CD4-positive, alpha-beta T cell treated with Interleukin-4 for 1 hour (primary cell): ENCODE data around the gene KLHL4.
"Not testable (repeated sequence)": the region's sequence is repeated elsewhere in the genome, so short reads cannot be mapped to it uniquely, and the experiment has no call there.

ENCODE experiments used
- DNase-seq, 2 donors: peaks; one replicate each; pipeline ENCODE4 v3.0.0-alpha.2; 2020 to 2022

KLHL4 gene

DNA sequence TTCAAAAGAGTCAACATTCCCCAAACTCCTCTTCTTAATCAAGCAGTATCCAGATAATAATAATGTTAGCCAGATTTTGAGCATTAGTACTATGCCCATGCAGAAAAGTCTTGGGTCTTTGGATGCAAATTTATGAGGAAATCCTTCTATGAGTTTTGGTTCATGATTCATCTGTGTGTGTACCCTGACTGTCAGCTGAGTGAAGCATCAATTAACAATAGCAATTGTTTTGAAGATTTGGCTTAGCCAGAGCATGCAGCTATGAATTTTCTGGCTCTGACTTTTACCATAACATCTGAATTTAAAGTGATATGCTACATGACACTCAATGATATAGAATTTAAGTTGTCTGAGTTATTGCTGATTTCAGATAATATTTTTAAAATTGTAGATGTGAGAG lies 145.8 kb downstream of the KLHL4 start:
- no peak for DNase-seq

DNA sequence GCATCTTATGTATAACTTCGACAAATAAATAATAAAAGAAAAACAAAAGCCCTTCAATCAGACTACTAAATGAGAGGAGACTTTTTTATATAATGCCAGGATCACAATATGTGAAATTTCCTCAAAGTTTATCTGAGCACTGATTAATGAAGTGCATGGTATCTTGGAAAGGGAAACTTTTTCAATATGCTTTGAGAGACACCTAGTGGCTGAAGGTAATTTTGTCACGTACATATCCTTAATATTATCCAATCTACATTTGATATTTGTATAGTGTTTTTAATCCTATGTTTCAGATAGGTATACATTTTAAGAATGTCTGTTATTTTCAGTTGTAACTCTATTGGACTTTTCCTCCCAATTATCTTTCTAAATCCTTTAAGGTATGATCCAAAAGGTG lies 146.8 kb downstream of the KLHL4 start:
- DNase-seq = no peak

DNA sequence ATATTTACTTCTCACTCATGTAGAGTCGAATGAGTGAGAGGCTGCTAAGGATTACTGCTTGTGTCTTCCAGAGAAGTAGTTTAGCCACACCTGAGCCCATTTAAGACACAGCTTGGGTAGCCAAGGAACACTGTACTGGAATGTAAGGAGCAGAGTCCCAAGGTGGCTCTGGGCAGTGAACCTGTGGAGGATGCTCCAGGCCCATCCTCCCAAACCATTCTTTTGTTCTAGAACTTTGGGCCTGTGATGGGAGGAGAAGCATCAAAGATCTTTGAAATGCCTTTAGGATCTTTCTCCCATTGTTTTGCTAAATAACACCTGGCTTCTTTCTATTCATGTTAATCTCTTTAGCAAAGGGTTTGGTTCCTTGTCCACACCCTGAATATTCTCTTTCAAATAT lies 162.2 kb downstream of the KLHL4 start:
- no peak for DNase-seq

DNA sequence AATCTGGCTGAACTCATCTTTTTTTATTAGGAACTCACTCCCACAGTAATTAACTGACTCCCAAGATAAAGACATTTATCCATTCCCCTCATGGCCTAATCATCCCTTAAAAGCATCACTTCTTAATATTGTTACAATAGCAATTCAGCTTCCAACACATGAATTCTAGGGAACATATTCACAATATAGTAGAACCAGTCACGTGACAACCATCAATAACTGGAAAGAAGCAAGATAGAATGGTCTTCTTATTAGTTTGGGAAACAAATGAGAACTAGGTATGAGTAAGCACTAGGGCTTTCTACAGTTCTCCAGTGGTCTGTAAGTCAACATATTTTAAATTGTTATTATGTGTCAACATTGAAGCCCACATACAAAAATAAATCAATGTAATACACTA lies 170.1 kb downstream of the KLHL4 start:
- DNase-seq = no peak

DNA sequence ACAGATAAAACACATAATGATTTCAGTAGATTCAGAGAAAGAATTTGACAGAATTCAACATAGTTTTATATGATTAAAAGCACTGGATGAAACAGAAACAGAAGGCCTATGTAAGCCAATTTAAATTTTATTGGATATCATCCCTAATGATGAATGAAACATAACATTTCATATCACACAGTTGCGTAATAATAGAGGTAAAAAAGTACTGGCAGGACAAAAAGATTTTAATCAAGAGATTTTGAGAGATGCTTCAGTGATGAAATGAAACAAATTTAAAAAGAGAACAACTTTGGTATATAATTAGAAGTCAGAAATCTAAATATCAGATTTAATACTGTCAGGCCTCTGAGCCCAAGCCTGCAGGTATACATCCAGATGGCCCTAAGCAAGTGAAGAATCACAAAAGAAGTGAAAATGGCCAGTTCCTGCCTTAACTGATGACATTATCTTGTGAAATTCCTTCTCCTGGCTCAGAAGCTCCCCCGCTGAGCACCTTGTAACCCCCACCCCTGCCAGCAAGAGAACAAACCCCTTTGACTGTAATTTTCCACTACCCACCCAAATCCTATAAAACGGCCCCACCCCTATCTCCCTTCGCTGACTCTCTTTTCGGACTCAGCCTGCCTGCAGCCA lies 170.6 kb downstream of the KLHL4 start:
- not testable (repeated sequence) for DNase-seq

DNA sequence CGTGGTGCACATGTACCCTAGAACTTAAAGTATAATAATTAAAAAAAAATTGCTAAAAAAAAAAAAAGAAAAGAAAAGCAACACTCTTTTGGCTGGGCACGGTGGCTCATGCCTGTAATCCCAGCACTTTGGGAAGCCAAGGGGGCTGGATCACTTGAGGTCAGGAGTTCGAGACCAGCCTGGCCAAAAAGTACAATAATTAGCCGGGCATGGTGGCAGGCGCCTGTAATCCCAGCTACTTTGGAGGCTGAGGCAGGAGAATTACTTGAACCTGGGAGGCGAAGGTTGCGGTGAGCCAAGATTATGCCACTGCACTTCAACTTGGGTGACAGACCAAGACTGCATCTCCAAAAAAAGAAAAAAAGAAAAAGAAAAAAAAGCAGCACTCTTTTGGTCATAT lies 171.6 kb downstream of the KLHL4 start:
- not testable (repeated sequence) for DNase-seq

DNA sequence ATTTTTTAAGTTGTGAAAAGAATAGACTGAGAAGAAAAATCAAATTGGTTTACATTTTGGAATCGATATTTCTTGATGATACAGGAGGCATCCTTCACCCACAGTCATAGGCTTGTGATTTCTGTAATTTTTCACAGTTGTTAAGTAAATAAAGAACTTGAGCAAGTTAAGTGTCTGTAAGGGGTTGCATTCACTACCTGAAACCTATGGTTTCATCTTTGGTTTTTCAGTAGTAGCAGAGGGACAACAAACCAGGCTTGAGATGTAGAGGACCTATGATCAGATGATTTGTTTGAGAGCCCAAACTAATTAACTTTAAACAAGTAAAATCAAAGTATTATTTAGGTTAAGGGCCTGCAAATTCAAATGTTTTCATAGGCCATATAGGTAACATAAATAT lies 175.6 kb downstream of the KLHL4 start:
- DNase-seq = no peak

DNA sequence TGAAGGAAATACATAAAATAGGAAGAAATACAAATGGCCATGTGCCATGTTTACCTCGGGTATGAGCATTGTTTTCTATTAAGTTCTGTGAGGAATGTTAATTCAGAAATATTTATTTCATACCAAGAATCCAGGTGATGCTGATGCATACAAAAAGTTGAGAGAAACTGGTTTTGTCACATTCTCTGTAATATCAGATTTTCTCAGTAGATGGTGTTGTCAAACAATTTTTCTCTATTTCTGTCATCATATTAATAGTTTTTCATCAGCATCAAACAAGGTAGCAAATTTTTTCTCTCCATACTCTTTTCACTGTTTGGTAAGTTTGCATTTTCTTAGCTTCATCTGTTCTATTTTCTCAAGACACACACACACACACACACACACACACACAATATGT lies 179.8 kb downstream of the KLHL4 start:
- no peak for DNase-seq

DNA sequence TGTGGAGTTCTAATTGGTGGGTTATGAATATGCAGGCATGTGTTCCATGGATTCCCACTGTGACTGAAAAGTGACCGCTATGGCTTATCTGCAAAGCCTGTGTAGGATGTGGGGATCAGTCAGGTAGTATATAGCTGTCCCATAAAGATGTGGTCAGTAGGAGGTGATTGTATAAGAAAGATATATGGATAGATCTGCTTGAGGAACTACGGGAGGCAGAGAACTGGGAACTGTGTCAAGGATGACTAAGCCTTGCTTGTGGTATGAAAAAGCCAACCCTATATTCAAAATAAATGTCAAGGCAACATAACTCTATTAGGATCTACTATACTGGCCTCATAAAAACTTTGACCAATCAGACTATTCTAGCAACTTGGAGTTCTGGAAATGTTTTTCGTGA lies 185.2 kb downstream of the KLHL4 start:
- no peak for DNase-seq

DNA sequence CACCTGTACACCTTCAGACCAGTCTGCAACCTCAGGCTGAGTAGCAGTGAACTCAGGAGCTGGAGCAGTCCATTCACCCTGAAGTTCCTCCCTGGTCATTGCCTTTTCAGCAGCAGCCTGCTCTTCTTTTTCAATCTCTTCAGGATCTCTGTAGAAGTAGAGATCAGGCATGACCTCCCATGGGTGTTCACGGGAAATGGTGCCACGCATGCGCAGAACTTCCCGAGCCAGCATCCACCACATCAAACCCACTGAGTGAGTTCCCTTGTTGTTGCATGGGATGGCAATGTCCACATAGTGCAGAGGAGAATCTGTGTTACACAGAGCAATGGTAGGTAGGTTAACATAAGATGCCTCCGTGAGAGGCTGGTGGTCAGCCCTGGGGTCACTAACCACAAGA lies 185.9 kb downstream of the KLHL4 start:
- not testable (repeated sequence) for DNase-seq

DNA sequence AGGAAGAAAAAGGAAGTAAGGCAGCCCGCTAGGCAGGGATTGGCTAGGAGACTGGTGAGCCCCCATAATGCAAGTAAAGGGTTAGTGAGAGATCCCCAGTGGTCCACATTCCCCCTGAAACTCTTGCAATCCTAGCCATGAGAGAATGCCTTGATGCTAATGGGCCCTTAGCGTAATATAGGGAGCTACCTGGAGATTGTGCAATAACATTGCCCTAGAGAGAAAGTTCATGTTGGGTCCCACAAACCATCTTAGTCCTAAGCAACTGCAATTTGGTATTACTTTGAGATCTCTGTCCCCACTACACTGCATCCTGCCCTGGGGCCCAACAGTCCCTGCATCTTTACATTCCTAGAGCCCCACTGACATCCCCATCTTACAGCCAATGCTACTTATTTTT lies 188.5 kb downstream of the KLHL4 start:
- DNase-seq = no peak

DNA sequence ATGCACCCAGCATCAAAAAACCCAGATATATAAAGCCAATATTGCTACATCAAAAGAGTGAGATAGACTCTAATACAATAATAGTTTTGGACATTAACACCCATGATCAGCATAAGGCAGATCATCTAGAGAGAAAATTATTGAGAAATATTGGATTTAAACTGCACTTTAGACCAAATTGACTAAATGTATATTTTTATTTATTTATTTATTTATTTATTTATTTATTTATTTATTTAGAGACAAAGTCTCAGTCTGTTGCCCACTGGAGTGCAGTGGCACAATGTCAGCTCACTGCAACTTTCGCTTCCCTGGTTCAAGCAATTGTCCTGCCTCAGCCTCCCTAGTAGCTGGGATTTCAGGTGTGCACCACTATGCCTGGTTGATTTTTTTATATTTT lies 193.0 kb downstream of the KLHL4 start:
- DNase-seq = no peak
